Raji (cell line): ENCODE measurements around the gene DHRS7.

ENCODE experiments used
- POLR2A ChIP-seq: IDR thresholded peaks from 2 replicates; pipeline ENCODE4 v1.6.1; 2011; ENCODE audit warnings: low read depth, low read length, control low read depth; ENCODE audit not compliant: insufficient read depth

The DHRS7 gene

DNA sequence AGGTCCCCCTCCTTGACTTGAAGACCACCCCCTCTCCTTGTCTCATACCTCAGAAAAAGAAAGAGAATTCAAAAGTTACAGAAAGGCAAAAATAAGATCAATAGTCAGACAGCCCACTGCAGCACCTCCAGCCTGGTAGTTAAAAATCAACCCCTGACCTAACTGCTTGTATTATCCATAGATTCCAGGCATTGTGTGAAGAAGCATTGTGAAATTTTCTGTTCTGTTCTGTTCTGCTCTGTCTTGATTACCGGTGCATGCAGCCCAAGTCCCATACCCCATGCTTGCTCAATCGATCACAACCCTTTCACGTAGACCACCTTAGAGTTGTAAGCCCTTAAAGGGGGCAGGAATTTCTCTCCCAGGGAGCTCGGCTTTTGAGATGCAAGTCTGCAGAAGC, 5.8 kb upstream of the DHRS7 start:
- TF ChIP-seq POLR2A, result no peak

GRCh38 chr14:60169722-60170121, 4.5 kb upstream of the DHRS7 start:
- TF ChIP-seq POLR2A, result no peak

DNA sequence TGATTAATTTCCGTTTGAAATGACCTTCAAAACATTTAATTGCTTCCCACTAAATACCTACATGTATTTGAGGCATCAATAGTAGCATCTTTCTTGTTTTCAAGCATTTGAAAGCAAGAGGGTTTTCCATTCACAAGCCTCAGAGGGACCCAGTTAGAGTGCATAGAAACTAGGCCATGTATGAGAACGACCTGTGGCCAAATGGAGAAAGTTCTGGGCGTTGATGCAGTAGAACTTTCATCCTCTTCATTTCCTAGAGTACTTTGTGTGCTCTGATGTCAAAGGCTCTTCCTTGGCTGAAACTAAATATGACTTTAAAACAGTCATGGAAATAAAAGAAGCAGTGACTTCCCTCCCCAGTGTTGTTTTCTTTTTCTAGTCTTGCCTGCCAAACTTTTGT, 944 bp upstream of the DHRS7 start:
- no peak for TF ChIP-seq POLR2A

- no peak for TF ChIP-seq POLR2A
Measured at GRCh38 chr14:60165547-60165876, 314 bp upstream of the DHRS7 start.

- no peak for TF ChIP-seq POLR2A
Measured at GRCh38 chr14:60164404-60164711, 840 bp downstream of the DHRS7 start.

- no peak for TF ChIP-seq POLR2A
Measured at GRCh38 chr14:60163693-60164092, 1.5 kb downstream of the DHRS7 start.

DNA sequence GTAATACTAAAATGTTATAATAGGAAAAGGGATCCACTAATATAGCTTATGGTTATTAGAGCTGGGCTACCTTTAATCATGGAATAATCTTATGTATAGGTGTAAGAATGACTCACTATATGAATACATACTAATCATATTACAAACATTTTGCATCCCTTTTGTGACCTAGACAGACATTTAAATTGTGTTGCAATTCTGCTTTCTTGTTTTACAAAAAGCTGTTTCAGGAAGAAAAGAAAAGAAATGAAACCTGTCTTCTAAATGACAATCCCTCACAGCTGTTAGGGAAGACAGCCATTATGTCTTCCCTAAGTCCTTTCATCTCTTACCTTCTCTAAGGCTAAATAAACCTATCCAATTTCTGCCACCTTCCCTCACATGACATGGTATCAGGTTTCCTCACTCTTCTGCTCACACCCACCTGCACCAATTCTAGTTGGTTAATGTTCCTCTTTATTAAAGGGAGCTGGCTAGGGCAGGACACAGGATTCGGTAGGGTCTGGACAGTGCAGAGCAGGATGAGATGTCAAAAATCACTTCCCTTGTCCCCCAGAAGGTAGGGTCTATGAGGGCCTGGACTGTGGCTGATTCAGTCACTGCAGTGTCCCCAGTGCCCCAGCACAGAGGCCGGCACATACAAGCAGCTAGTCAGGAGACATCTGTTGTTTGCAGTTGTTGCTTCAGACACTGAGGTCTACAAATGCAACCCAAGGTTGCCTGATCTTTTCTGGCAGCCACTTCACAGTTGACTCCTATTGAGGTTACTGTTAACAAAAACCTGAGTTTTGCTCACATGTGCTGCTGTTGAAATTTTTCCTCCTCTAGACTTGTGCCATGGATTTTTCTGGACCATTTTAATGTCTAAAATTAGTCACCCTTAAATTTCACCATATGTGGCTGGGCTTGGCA, 3.7 kb downstream of the DHRS7 start:
- no peak for TF ChIP-seq POLR2A

DNA sequence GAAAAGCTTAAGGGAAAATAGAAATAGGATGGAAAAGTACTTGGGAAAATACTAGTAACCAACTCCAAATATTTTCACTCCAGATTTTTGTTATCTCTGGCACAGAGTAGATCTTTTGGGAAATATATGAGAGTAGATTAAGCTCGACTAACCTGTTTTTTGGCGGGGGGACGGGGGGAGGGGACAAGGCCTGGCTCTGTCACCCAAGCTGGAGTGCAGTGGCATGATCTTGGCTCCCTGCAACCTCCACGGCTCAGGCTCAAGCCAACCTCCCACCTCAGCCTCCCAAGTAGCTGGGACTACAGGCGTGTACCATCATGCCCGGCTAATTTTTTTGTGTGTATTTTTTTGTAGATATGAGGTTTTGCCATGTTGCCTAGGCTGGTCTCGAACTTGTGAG, 4.8 kb downstream of the DHRS7 start:
- TF ChIP-seq POLR2A, result no peak

DNA sequence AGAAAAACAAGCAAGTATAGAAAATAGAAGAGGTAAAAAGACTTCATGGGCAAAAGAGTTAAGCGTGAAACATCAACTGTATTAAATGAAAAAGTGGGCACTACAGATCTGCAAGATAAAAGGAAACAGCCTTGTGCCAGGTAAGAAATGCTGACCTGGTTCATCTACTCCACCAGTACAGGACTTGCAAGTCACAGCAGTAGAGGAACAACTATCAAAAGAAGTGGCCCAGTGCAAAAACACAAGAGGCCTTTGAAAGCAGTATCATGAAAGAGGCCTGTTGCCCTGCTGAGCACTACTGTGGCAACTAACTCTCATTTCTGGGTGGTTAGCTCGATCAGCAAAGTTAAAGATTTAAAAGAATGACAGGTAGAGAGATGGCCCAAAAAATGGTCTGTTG, 10.5 kb downstream of the DHRS7 start:
- no peak for TF ChIP-seq POLR2A

- no peak for TF ChIP-seq POLR2A
Measured at GRCh38 chr14:60153991-60154390, 11.2 kb downstream of the DHRS7 start.

- TF ChIP-seq POLR2A, result no peak
Measured at GRCh38 chr14:60151715-60152114, 13.5 kb downstream of the DHRS7 start.

DNA sequence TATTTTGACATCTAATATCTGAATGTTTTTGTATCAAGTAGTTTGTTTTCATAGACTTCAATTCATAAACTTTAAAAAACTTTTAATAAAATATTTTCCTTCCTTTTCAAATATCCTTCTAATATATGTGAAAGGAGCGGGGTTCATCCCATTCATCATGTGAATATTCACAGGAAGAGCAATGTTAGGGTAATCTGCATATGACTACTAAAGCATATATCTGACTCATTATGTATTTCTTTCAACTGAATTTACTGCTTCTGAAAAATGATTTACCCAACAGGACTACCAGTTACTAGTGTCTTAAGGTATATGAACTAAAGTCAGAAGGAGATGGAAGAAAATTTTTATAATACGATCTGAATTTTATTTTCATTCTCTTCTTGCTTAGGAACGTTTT, 30.5 kb downstream of the DHRS7 start:
- no peak for TF ChIP-seq POLR2A

DNA sequence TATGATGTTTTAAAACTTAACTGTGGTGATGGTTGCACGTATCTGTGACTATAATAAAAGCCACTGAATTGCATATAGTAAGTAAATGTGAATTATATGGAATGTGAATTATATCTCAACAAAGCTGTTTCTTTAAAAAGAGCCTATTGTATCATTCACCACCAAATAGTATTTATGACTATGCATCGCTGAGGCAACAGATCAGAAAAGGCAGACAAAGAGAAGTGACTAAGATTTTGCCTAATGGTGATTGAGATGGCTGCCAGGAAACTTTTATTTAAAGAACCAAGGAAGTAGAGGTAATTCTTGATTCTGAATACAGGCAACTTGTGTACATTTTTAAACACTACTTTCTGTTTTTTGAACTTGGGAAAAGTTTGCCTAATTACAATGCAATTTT, 31.7 kb downstream of the DHRS7 start:
- TF ChIP-seq POLR2A, result no peak

- no peak for TF ChIP-seq POLR2A
Measured at GRCh38 chr14:60125918-60126317, 39.3 kb downstream of the DHRS7 start.

GRCh38 chr14:60116181-60116580, 49.0 kb downstream of the DHRS7 start:
- no peak for TF ChIP-seq POLR2A

- no peak for TF ChIP-seq POLR2A
Measured at GRCh38 chr14:60114881-60115280, 50.3 kb downstream of the DHRS7 start.

- no peak for TF ChIP-seq POLR2A
Measured at GRCh38 chr14:60111732-60112131, 53.5 kb downstream of the DHRS7 start.

DNA sequence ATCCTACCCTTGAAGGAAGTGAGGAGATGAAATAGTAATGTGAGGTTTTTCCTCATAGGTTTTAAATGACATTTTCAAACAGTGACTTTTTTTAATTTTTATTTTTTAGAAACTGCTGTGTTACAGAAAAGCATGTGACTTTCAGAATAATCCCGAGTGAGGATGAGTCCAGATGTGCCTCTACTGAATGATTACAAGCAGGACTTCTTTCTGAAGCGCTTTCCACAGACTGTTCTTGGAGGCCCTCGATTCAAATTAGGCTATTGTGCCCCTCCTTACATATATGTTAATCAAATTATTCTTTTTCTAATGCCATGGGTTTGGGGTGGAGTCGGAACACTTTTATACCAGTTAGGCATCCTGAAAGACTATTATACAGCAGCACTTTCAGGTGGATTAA, 57.7 kb downstream of the DHRS7 start:
- no peak for TF ChIP-seq POLR2A

DNA sequence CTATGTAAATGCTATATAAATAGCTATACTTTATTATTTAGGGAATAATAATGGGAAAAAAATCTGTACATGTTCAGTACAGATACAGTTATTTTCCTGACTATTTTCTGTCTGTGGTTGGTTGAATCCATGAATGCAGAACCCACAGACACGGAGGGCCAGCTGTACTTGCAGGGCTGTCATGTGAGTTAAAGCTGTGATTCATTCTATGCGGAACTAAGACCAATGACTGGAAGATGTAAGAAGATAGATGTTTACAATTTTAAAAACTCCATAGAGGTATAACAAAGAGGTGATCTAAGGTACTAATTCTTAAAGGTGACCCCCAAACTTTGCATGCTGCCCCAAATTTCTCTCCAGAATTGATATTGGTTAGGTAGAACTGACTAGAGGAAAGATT, 58.9 kb downstream of the DHRS7 start:
- TF ChIP-seq POLR2A, result no peak
